Skin epidermis (tissue), 12 donors: ENCODE results near the gene PAX6.

ENCODE experiments used
- H3K27ac ChIP-seq, 21 experiments: fragments of 200-600 bp; sonication (generic) in 11 of 21; one replicate each; pipeline ENCODE4 v1.5.0; 2020; ENCODE audit warnings: mild to moderate bottlenecking in 3 of 21, inconsistent platforms in 2 of 21, moderate library complexity in 2 of 21
- H3K4me3 ChIP-seq, 7 experiments: fragments of 200-600 bp; sonication (generic) in 2 of 7; one replicate each; pipeline ENCODE4 v1.5.0; 2020; ENCODE audit warnings: inconsistent platforms in 2 of 7, mild to moderate bottlenecking in 2 of 7, moderate library complexity in 1 of 7

The PAX6 gene

GRCh38 chr11:31810779-31811647 is at the start of gene PAX6:
TSS of gene PAX6 (minus strand) at chr11:31811322. CDS start at chr11:31806411, 4,911 bp downstream.
- H3K27ac ChIP-seq = peak within 1 kb of the TSS in 1 of 21 experiments; percentile 17
- peak within 1 kb of the TSS; percentile 0 to 51 (median 36) for H3K4me3 ChIP-seq

GRCh38 chr11:31860391-31860790 is 49.3 kb upstream of the PAX6 start:
- Histone ChIP-seq H3K4me3 (no peak overlapping the region), H3K27ac (no peak overlapping the region)

DNA sequence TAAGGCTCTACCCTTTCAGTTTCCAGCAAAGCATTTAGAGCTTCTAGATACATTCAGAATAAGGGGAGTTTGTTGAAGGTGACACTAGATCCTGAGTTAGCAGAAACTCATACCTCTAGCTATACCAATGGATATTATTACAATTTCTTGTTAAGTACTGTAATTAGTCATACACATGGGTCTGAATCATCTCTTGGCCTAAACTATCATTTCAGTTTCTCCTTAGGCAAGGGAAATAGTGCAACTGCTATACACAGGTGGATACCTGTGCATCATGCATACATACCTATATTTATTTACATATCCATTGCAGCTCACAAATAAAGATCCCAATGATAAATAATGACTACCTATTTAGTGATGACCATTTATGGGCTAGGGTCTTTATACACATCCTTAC is 45.1 kb upstream of the PAX6 start:
- H3K4me3 ChIP-seq = no peak overlapping the region

GRCh38 chr11:31855466-31855865 is 44.3 kb upstream of the PAX6 start:
- Histone ChIP-seq H3K4me3 (no peak overlapping the region), H3K27ac (no peak overlapping the region)

More for the DNA sequence above, 45.1 kb upstream of the PAX6 start:
- H3K27ac ChIP-seq = no peak overlapping the region

DNA sequence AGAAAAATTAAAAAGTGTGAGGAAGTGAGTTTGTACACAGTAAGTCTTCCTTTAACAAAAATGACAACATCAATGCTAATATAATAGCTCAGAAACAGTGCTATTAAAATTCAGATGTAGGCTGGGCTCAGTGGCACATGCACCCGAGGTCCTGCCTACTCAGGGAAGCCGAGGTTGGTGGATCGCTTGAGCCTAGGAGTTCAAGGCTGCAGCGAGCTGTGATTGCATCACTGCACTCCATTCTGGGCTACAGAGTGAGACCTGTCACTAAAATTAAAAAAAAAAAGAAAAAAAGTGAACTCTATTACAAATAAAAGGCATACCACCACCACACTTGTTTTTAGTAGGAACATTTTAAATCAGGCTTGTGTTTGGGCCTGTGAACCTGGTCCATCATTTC is 39.2 kb upstream of the PAX6 start:
- Histone ChIP-seq H3K4me3 (no peak overlapping the region), H3K27ac (no peak overlapping the region)

- Histone ChIP-seq H3K27ac (no peak overlapping the region), H3K4me3 (no peak overlapping the region)
Observed at GRCh38 chr11:31847761-31848160, 36.6 kb upstream of the PAX6 start.

- H3K4me3 ChIP-seq = no peak overlapping the region
- no peak overlapping the region for H3K27ac ChIP-seq
Observed at GRCh38 chr11:31845331-31845730, 34.2 kb upstream of the PAX6 start.

GRCh38 chr11:31844351-31844750 is 33.2 kb upstream of the PAX6 start:
- Histone ChIP-seq H3K27ac (no peak overlapping the region), H3K4me3 (no peak overlapping the region)

GRCh38 chr11:31841435-31841834 is 30.3 kb upstream of the PAX6 start:
- Histone ChIP-seq H3K4me3 (no peak overlapping the region), H3K27ac (no peak overlapping the region)

DNA sequence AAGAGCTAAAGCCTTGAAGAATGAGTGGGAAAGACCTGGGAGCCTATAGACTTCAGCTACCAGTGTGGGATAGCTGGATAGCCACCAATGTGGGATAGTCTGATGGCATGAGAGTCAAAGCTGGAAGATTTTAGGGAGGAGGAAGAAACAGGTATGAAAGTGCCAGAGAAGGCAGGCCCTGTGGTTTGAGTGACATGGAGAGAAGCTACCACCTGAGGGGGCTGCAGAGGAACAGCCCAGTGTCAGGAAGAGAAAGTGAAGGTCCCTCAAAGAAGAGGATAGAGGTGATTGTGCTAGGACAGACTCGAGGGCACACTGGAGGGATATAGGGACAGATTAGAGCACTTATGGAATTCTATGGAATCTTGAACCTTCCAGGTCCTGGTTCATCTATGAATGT is 23.1 kb upstream of the PAX6 start:
- Histone ChIP-seq H3K4me3 (no peak overlapping the region), H3K27ac (no peak overlapping the region)

GRCh38 chr11:31830406-31830805 is 19.3 kb upstream of the PAX6 start:
- H3K27ac ChIP-seq = no peak overlapping the region
- no peak overlapping the region for H3K4me3 ChIP-seq

- Histone ChIP-seq H3K27ac (no peak overlapping the region), H3K4me3 (no peak overlapping the region)
Observed at GRCh38 chr11:31828217-31828616, 17.1 kb upstream of the PAX6 start.

GRCh38 chr11:31827455-31828206 is 16.5 kb upstream of the PAX6 start:
- H3K27ac ChIP-seq = no peak overlapping the region
- no peak overlapping the region for H3K4me3 ChIP-seq

GRCh38 chr11:31826536-31827438 is 15.7 kb upstream of the PAX6 start:
- H3K27ac ChIP-seq = no peak overlapping the region
- H3K4me3 ChIP-seq = no peak overlapping the region

- H3K4me3 ChIP-seq = no peak overlapping the region
- H3K27ac ChIP-seq = no peak overlapping the region
Observed at GRCh38 chr11:31825838-31826484, 14.8 kb upstream of the PAX6 start.

- no peak overlapping the region for H3K27ac ChIP-seq
- no peak overlapping the region for H3K4me3 ChIP-seq
Observed at GRCh38 chr11:31824879-31825837, 14.0 kb upstream of the PAX6 start.

- Histone ChIP-seq H3K27ac (no peak overlapping the region), H3K4me3 (no peak overlapping the region)
Observed at GRCh38 chr11:31824332-31824878, 13.3 kb upstream of the PAX6 start.

GRCh38 chr11:31823644-31824331 is 12.7 kb upstream of the PAX6 start:
- no peak overlapping the region for H3K27ac ChIP-seq

More at GRCh38 chr11:31823644-31824331, 12.7 kb upstream of the PAX6 start:
- no peak overlapping the region for H3K4me3 ChIP-seq
